HepG2 (cell line): ENCODE data around the gene RERE. TPM values are rescaled to one million over a fixed set of nuclear protein-coding genes. Genes with fewer than 3 reads are reported as not detected.

ENCODE experiments used
- ATAC-seq: fragments of 200-7000 bp; cut with Tn5 transposase; 3 replicates; pipeline ENCODE4 v1.9.1; 2020; ENCODE audit warnings: mild to moderate bottlenecking, moderate library complexity
- BruUV-seq: library from RNA; stranded (reverse); fragments of 400-500 nt; replicated peaks from 2 replicates; lab custom pipeline; 2021; lab: Mats Ljungman, UMichigan
- CTCF ChIA-PET: fragments of 300-600 bp; formaldehyde crosslinking; extraction: SDS; loops from one replicate; lab custom pipeline; 2021; ENCODE audit warnings: low total read pairs, inconsistent platforms, low intra/inter-chr PET ratio; lab: Yijun Ruan, JAX
- POLR2A ChIA-PET: fragments of 350-600 bp; sonication (Branson Sonifier 250); formaldehyde crosslinking; loops from one replicate; lab custom pipeline; 2020; ENCODE audit warnings: antibody characterized with exemption, inconsistent platforms; lab: Yijun Ruan, JAX
- DNase-seq: peaks from one replicate; pipeline ENCODE4 v3.0.0-alpha.2; 2015; ENCODE audit warnings: low spot score
- FAIRE-seq: peaks from 3 replicates; lab custom pipeline; 2011; peaks lifted over from hg19 to GRCh38; lab: Jason Lieb, UNC
- H2AFZ ChIP-seq: one replicate; pipeline ENCODE4 v1.6.1; 2011; ENCODE audit warnings: low read length, inconsistent platforms
- H3K27ac ChIP-seq: fragments of 300-600 bp; 3 replicates; pipeline ENCODE4 v1.8.0; 2011; ENCODE audit warnings: mixed run types, mild to moderate bottlenecking, mixed read lengths, low read length, inconsistent platforms; ENCODE audit not compliant: insufficient read depth; ENCODE audit errors: extremely low read length
- H3K27me3 ChIP-seq, 2 experiments: fragments of 200-600 bp in 1 of 2; 2 replicates in 1 of 2; 3 replicates in 1 of 2; pipeline versions ENCODE4 v1.6.0 to v1.8.0; 2011; ENCODE audit warnings: low read length in 2 of 2, mild to moderate bottlenecking in 2 of 2, moderate library complexity in 2 of 2, inconsistent platforms in 1 of 2; ENCODE audit not compliant: insufficient read depth in 2 of 2, control insufficient read depth in 1 of 2
- H3K36me3 ChIP-seq, 2 experiments: fragments of 200-600 bp in 1 of 2; replicated peaks in 1 of 2; 2 replicates in 1 of 2; 3 replicates in 1 of 2; pipeline versions ENCODE4 v1.5.1 to v1.8.0; 2011; ENCODE audit warnings: low read length in 2 of 2, inconsistent platforms in 1 of 2; ENCODE audit not compliant: insufficient read depth in 2 of 2, control insufficient read depth in 1 of 2
- H3K4me1 ChIP-seq: 2 replicates; pipeline ENCODE4 v1.5.1; 2012; ENCODE audit warnings: low read length, inconsistent platforms; ENCODE audit not compliant: insufficient read depth
- H3K4me2 ChIP-seq: 2 replicates; pipeline ENCODE4 v1.6.0; 2011; ENCODE audit warnings: low read depth, low read length, inconsistent platforms
- H3K4me3 ChIP-seq, 3 experiments: fragments of 200-600 bp in 1 of 3; sonication (generic), shearing (Covaris generic) in 1 of 3; replicated peaks in 1 of 3; 2 replicates each; pipeline ENCODE4 v1.5.1; 2011 to 2016; ENCODE audit warnings: low read length in 3 of 3, inconsistent platforms in 2 of 3, low read depth in 2 of 3, mild to moderate bottlenecking in 2 of 3, control low read depth in 1 of 3, mixed read lengths in 1 of 3; ENCODE audit not compliant: insufficient read depth in 1 of 3
- H3K79me2 ChIP-seq: one replicate; pipeline ENCODE4 v1.6.1; 2011; ENCODE audit warnings: low read length, inconsistent platforms; ENCODE audit not compliant: insufficient read depth
- H3K9ac ChIP-seq: 2 replicates; pipeline ENCODE4 v1.6.0; 2011; ENCODE audit warnings: mild to moderate bottlenecking, low read depth, low read length, inconsistent platforms; ENCODE audit not compliant: insufficient read depth
- H3K9me3 ChIP-seq: 2 replicates; pipeline ENCODE4 v1.5.1; 2012; ENCODE audit warnings: mild to moderate bottlenecking, low read length
- H4K20me1 ChIP-seq: 2 replicates; pipeline ENCODE4 v1.6.0; 2011; ENCODE audit warnings: inconsistent platforms, mild to moderate bottlenecking, low read length, moderate library complexity; ENCODE audit not compliant: insufficient read depth
- HDAC6 ChIP-seq: fragments of 200-600 bp; sonication (generic); IDR thresholded peaks from 2 replicates; pipeline ENCODE4 v1.7.0; 2017; ENCODE audit warnings: mild to moderate bottlenecking, antibody characterized with exemption, low read length, low read depth
- HNF4G ChIP-seq, 2 experiments: sonication (generic) in 1 of 2; formaldehyde crosslinking in 1 of 2; IDR thresholded peaks; 2 replicates each; pipeline versions ENCODE4 v1.4.0 to v1.6.1; 2011 to 2020; ENCODE audit warnings: borderline replicate concordance in 2 of 2, low read depth in 2 of 2, mild to moderate bottlenecking in 2 of 2, low read length in 1 of 2, missing genetic modification reagents in 1 of 2, moderate library complexity in 1 of 2
- KMT2A ChIP-seq: sonication (generic); formaldehyde crosslinking; IDR thresholded peaks from 2 replicates; pipeline ENCODE4 v1.4.0; 2020; ENCODE audit warnings: missing genetic modification reagents
- MED8 ChIP-seq: sonication (generic); formaldehyde crosslinking; IDR thresholded peaks from 2 replicates; pipeline ENCODE4 v1.8.1; 2023; ENCODE audit warnings: mild to moderate bottlenecking, missing genetic modification reagents; ENCODE audit not compliant: insufficient replicate concordance
- PAF1 ChIP-seq: IDR thresholded peaks from 2 replicates; pipeline ENCODE4 v1.6.1; 2016; ENCODE audit warnings: missing genetic modification reagents, missing compliant biosample characterization
- REXO4 ChIP-seq: sonication (generic); formaldehyde crosslinking; IDR thresholded peaks from 2 replicates; pipeline ENCODE4 v1.8.0; 2022; ENCODE audit warnings: missing genetic modification reagents, mild to moderate bottlenecking, borderline replicate concordance
- ZBTB21 ChIP-seq: sonication (generic); formaldehyde crosslinking; IDR thresholded peaks from 2 replicates; pipeline ENCODE4 v1.4.0; 2020; ENCODE audit warnings: missing genetic modification reagents
- ZFP41 ChIP-seq: sonication (generic); formaldehyde crosslinking; IDR thresholded peaks from 2 replicates; pipeline ENCODE4 v1.4.0; 2020; ENCODE audit warnings: mild to moderate bottlenecking, missing genetic modification reagents, borderline replicate concordance
- ZMYM4 ChIP-seq: sonication (generic); formaldehyde crosslinking; IDR thresholded peaks from 2 replicates; pipeline ENCODE4 v1.8.1; 2023; ENCODE audit warnings: mild to moderate bottlenecking, missing genetic modification reagents
- ZNF460 ChIP-seq: sonication (generic); formaldehyde crosslinking; IDR thresholded peaks from 2 replicates; pipeline ENCODE4 v1.5.1; 2020; ENCODE audit warnings: missing genetic modification reagents, mild to moderate bottlenecking, borderline replicate concordance
- ZNF468 ChIP-seq: sonication (generic); formaldehyde crosslinking; IDR thresholded peaks from 2 replicates; pipeline ENCODE4 v1.8.0; 2022; ENCODE audit warnings: mild to moderate bottlenecking, moderate library complexity, missing genetic modification reagents
- ZNF543 ChIP-seq: sonication (generic); formaldehyde crosslinking; IDR thresholded peaks from 2 replicates; pipeline ENCODE4 v1.4.0; 2020; ENCODE audit warnings: mild to moderate bottlenecking, missing genetic modification reagents
- ZNF816 ChIP-seq: sonication (generic); formaldehyde crosslinking; IDR thresholded peaks from 2 replicates; pipeline ENCODE4 v1.8.0; 2022; ENCODE audit warnings: missing genetic modification reagents, mild to moderate bottlenecking, borderline replicate concordance
- ZNF841 ChIP-seq: sonication (generic); formaldehyde crosslinking; IDR thresholded peaks from 2 replicates; pipeline ENCODE4 v1.8.1; 2023; ENCODE audit warnings: missing genetic modification reagents, borderline replicate concordance
- ZSCAN20 ChIP-seq: sonication (generic); formaldehyde crosslinking; IDR thresholded peaks from 2 replicates; pipeline ENCODE4 v1.4.0; 2020; ENCODE audit warnings: missing genetic modification reagents, mild to moderate bottlenecking, borderline replicate concordance
- WGBS: methylation state at CpG from one replicate; pipeline ENCODE4 v1.1.6; 2017; ENCODE audit warnings: low lambda C conversion rate; 5-methylcytosine and 5-hydroxymethylcytosine counted together
- in situ Hi-C: cut with HindIII; loops from 2 replicates; pipeline ENCODE4 v1.10.0; 2017; ENCODE audit warnings: low pct_unique_long_range_greater_than_20kb; ENCODE audit not compliant: extremely low pct_ligation_motif_present
- intact Hi-C: fragments of 100-400 bp; cut with micrococcal nuclease; formaldehyde crosslinking; loops from one replicate; pipeline ENCODE4 v1.10.0; 2022; ENCODE audit not compliant: unreplicated experiment
- polyA plus RNA-seq, 8 experiments: library from polyadenylated mRNA; depleted of rRNA in 3 of 8; stranded (reverse) in 7 of 8; unstranded in 1 of 8; fragments of >200 nt; fragmentation: Illumina TruSeq in 4 of 8; extraction: Trizol in 4 of 8; gene quantifications; 2 replicates each; pipeline versions ENCODE4 v1.2.1 to v1.2.3, GENCODE V29; 2011 to 2016; ENCODE audit warnings: low read depth in 4 of 8, missing spikeins in 1 of 8, mixed read lengths in 1 of 8; ENCODE audit not compliant: insufficient read depth in 1 of 8
- total RNA-seq, 5 experiments: library from RNA; depleted of rRNA; stranded (reverse); fragments of >200 nt; fragmentation: Illumina TruSeq; extraction: Trizol; gene quantifications; 2 replicates each; pipeline ENCODE4 v1.2.3, GENCODE V29; 2016; ENCODE audit warnings: low read depth in 1 of 5
- TF ChIP-seq, protein P1 (sequence below): sonication (generic); formaldehyde crosslinking; IDR thresholded peaks from 2 replicates; pipeline ENCODE4 v1.4.0; 2020; ENCODE audit warnings: missing genetic modification reagents
- TF ChIP-seq, protein P2 (sequence below): sonication (generic); formaldehyde crosslinking; IDR thresholded peaks from 2 replicates; pipeline ENCODE4 v1.4.0; 2020; ENCODE audit warnings: missing genetic modification reagents, mild to moderate bottlenecking, borderline replicate concordance
- TF ChIP-seq, protein P3 (sequence below): sonication (generic); formaldehyde crosslinking; IDR thresholded peaks from 2 replicates; pipeline ENCODE4 v1.5.1; 2020; ENCODE audit warnings: mild to moderate bottlenecking, moderate library complexity, missing genetic modification reagents

RERE gene
- total and polyA plus RNA-seq, 2 of the 13 experiments (the other 11 are each of a cell fraction or from before 2014, with no cell fraction given): 18.3 to 21.9 TPM

DNA sequence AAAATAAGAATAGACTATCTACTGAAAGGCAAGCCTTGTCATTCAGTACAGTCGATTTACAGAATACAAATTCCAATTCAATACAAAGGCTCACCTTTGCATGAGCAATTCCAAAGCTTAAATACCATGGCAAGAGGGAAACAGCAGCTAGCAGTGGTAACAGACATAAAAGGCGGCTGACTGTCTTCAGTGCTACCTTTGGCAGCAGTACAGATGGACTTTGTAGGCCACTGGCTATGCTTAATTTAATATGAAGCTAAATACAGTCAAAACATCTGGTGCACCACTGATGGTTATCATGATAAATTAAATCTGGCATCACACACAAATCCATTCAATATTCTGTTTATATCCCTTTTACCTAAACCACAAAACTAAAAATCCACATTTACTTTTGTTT lies 62.4 kb downstream of the RERE start (continued):
- TF ChIP-seq HNF4G (IDR thresholded peaks at IDR 0.05; ENCODE audit: borderline replicate concordance, low read depth, low read length) (0 out of 2 replicates have a peak, but pooled peaks have one; percentile 36), HNF4G (CRISPR knock-in tag; IDR thresholded peaks at IDR 0.05; ENCODE audit: borderline replicate concordance, low read depth) (no peak), ZMYM4 (CRISPR knock-in tag) (no peak), ZNF460 (CRISPR knock-in tag) (no peak)

DNA sequence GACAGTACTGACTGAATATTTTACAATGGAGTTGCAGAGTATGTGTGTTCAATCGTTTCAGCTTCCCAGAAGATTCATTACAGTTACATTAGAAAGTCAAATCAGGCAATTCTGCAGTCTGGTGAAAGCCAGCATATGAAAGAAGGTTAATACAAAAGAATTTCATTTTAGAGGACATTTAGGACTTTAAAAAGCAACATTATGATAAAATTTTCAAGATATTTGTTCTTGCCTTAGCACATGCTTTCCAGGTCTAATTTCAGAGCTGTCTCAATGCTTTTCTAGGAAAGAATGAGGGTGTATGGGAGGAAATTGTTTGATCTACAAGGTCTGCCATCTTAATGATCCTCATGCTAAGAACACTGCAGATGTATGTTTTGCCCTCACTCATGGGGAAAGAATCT lies 63.2 kb downstream of the RERE start:
- no peaks in the 10 kb centered on the region for H3K27me3 ChIP-seq
- in situ Hi-C loops: no loop called here
- no peak overlapping the region; a peak in 1 of 6 replicates for H3K4me3 ChIP-seq
- no TSS peak for BruUV-seq
- no peak overlapping the region for H2AFZ ChIP-seq
- ChIA-PET POLR2A (no interaction called here), CTCF (no interaction called here)
- no peaks in the 10 kb centered on the region for H3K9me3 ChIP-seq
- no peak for ATAC-seq
- H3K79me2 ChIP-seq: peaks cover 82% of the 10 kb centered on the region
- no peak overlapping the region for H3K9ac ChIP-seq
- 0 out of 2 replicates have a peak overlapping the region, but pooled peaks have one; percentile 8 for H3K4me2 ChIP-seq
- H4K20me1 ChIP-seq: 0 out of 2 replicates have a peak, but pooled peaks cover 5% of the 10 kb centered on the region
- no peak for FAIRE-seq
- 81% methylated on average over 1 of the region's 1 CpG for WGBS
- peaks cover 53% of the 10 kb centered on the region for H3K4me1 ChIP-seq
- H3K36me3 ChIP-seq: no peaks in the 10 kb centered on the region
- DNase-seq: no peak
- intact Hi-C loops: no loop called here
- H3K27ac ChIP-seq: peak overlapping the region; percentile 64
- TF ChIP-seq KMT2A (CRISPR knock-in tag): no peak
- TF ChIP-seq, protein P1, sequence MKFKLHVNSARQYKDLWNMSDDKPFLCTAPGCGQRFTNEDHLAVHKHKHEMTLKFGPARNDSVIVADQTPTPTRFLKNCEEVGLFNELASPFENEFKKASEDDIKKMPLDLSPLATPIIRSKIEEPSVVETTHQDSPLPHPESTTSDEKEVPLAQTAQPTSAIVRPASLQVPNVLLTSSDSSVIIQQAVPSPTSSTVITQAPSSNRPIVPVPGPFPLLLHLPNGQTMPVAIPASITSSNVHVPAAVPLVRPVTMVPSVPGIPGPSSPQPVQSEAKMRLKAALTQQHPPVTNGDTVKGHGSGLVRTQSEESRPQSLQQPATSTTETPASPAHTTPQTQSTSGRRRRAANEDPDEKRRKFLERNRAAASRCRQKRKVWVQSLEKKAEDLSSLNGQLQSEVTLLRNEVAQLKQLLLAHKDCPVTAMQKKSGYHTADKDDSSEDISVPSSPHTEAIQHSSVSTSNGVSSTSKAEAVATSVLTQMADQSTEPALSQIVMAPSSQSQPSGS (CRISPR knock-in tag): no peak
- TF ChIP-seq ZNF543 (CRISPR knock-in tag): no peak
- no peak for TF ChIP-seq HDAC6
- no peak for TF ChIP-seq ZBTB21
- no peak for TF ChIP-seq ZNF816 (CRISPR knock-in tag)
- TF ChIP-seq PAF1 (CRISPR knock-in tag): no peak
- no peak for TF ChIP-seq ZFP41 (CRISPR knock-in tag)
- no peak for TF ChIP-seq REXO4 (CRISPR knock-in tag)
- no peak for TF ChIP-seq MED8 (CRISPR knock-in tag)
- TF ChIP-seq, protein P2, sequence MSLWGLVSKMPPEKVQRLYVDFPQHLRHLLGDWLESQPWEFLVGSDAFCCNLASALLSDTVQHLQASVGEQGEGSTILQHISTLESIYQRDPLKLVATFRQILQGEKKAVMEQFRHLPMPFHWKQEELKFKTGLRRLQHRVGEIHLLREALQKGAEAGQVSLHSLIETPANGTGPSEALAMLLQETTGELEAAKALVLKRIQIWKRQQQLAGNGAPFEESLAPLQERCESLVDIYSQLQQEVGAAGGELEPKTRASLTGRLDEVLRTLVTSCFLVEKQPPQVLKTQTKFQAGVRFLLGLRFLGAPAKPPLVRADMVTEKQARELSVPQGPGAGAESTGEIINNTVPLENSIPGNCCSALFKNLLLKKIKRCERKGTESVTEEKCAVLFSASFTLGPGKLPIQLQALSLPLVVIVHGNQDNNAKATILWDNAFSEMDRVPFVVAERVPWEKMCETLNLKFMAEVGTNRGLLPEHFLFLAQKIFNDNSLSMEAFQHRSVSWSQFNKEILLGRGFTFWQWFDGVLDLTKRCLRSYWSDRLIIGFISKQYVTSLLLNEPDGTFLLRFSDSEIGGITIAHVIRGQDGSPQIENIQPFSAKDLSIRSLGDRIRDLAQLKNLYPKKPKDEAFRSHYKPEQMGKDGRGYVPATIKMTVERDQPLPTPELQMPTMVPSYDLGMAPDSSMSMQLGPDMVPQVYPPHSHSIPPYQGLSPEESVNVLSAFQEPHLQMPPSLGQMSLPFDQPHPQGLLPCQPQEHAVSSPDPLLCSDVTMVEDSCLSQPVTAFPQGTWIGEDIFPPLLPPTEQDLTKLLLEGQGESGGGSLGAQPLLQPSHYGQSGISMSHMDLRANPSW: no peak
- no peak for TF ChIP-seq ZNF841
- TF ChIP-seq, protein P3, sequence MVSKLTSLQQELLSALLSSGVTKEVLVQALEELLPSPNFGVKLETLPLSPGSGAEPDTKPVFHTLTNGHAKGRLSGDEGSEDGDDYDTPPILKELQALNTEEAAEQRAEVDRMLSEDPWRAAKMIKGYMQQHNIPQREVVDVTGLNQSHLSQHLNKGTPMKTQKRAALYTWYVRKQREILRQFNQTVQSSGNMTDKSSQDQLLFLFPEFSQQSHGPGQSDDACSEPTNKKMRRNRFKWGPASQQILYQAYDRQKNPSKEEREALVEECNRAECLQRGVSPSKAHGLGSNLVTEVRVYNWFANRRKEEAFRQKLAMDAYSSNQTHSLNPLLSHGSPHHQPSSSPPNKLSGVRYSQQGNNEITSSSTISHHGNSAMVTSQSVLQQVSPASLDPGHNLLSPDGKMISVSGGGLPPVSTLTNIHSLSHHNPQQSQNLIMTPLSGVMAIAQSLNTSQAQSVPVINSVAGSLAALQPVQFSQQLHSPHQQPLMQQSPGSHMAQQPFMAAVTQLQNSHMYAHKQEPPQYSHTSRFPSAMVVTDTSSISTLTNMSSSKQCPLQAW (CRISPR knock-in tag): no peak
- TF ChIP-seq ZSCAN20: no peak
- no peak for TF ChIP-seq ZNF468 (CRISPR knock-in tag)
